ENCODE measurements around the gene PRX.
"Not testable (repeated sequence)": the region's sequence is repeated elsewhere in the genome, so short reads cannot be mapped to it uniquely, and the experiment has no call there.

The PRX gene

DNA sequence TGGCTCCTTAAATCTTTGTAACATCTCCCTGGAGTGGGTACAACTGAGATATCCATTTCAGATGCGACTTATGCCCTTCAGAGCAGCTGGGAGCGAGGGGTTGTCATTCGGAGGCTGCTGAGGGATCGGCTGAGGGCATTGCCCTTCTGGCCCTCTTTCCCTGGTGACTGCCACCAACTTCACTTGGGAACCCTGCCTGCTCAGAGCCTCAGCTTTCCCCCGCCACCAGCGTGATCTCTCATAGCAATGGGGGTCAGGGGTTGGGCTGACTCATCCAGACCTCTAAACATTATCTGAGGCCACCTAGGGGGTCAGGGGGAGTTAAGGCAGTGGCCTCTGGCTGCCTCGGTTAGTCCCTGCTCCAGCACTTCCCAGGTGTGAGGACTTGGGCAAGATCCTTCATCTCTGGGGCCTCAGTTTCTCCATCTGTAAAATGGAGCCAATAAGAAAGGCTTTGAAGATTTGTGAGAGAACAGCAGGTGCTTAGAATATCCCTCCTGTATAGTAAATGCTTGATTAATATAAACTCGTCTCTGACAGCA is 1.1 kb downstream of the PRX start:
- no peak for DNase-seq

DNA sequence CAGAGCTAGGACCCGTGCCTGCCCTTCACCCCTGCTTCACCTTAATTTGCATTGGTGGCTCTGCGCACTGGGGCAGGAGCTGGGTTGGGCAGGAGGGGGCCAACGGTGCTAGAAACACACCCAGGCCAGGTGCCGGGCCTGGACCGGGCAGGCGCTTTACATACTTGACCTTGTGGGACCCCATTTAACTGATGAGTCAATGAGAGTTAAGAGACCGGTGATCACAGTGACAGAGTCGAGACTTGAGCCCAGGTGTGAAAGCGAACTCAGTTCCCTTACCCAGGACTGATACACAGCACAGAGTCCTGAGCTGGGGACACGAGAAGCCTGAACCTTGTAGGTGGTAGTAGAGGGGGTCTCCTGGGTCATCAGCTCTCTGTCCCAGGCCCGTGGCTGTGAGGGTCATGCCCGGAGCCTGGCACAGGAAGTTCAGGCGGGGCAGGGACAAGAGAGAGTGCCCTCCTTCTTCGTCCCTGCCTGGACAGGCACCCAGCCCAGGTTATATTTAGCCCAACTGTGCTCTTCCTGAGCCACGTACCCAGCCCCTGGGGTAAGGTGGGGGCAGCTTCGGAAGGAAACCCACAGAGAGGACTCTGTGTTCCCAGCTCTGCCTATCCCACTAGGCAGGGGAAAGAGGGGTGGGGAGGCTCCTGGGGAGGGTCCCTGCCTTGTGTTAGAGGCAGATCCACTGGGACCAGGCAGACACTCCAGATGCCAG is 1.9 kb downstream of the PRX start:
- DNase-seq, result no peak

DNA sequence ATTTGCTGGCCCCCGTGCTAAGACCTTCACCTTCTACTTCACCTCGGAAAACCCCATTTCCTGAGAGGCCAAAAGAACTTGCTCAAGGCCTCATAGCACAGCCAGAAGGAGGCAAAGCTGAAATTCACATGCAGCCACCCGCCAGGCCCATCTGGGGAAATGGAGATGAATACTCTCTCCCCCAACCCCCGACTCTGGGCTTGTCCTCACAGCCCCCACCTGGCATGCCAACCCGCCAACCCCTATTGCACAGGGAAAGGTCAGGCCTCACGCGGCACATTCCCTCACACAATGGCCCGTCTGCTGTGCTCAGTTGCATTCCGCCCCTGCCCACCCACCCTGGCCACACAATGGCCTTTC is 3.2 kb downstream of the PRX start:
- no peak for DNase-seq

DNA sequence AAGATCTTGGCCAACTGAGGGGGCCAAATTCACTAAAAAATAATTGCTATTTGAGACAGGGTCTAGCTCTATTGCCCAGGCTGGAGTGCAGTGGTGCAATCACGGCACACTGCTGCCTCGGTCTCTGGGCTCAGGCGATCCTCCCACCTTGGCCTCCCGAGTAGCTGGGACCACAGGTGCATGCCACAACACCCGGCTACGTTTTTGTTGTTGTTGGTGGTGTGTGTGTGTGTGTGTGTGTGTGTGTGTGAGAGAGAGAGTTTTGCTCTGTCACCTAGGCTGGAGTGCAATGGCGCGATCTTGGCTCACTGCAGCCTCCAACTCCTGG is 4.6 kb downstream of the PRX start:
- DNase-seq, result not testable (repeated sequence)

DNA sequence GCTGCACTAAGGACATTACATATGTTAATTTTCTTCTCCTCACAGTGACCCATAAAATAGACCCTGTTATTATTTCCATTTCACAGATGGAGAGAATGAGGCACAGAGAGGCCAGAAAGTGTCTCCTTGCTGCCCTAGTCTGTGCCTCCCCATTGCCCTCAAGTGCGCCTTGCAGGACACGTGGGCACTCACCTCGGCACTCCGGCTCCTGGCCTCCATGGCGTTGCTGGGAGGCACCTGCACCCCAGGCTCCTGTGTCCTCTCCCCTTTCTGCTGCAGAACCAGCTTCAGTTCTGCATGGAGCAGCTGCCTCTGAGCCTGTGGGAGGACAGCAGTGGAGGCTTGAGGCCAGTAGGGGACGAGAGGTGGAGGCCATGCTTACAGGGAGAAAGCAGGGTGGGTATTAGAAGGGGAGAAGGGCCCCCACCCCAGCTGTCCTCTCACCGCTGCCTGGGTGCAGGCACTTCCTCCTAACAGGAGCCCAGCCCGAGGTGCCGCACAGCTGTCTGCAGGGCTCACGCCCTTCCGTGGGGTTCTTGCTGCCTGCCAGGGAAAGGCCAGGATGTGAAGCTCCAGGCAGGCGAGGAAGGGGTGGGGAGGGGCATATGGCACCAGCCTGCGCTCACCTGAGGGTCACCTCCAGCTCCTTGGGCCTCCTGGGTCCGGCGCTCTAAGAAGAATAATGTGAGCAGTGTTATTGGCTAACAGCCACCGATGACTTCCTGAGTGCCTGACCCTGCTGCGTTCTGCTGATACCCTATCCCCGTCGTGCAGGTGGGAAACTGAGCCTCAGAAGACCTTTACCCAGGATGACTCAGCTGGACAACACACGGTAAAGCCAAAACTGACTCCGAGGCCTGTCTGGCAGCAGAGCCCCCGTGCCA is 5.2 kb downstream of the PRX start:
- no peak for DNase-seq

DNA sequence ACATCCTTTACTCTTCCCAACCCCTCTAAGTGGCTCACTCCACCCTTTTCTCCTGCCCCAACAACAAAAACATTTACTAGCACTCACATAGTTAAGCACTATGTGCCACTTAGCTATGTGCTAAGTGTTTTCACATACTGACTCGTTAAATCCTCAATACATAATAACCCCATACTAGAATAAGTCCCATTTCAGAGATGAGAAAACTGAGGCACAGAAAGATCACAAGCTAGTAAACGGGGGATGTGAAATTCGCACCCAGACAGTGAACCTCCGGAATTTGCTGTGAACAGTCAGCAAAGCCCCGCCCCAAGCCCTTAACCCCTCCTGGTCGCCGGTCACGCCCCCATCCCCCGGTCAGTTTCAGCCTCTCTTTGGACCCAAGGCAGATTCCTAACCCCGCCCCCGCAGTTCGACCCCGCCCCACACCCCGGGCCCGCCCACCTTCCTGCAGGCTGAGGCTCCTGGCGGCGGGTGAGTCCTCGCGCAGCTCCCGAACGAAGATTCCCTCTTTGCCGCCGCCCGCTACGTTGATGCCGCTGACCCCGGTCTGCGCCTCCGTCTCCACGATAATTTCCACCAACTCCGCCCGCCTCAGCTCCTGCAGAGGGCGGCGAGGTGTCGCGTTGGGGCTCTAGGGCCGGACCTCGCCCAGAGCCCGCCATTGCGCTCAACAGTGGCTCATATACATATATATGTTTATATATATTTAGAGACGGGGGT is 9.8 kb downstream of the PRX start:
- DNase-seq, result no peak

DNA sequence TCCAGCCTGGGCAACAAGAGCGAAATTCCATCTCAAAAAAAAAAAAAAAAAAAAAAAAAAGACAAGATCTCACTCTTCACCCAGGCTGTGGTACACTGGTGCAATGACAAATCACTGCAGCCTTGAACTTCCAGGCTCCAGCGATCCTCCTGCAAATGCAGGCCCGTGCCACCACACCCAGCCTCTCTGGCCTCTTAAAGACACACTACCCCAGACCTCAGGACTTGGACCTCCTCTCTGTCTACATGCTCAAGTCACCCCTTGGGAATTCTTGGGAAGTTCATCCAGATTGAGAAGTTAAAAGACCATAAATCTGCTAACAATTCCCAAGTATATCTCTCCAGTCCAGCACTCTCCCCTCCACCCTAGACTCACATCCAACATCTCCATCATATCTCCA is 12.6 kb downstream of the PRX start:
- no peak for DNase-seq

DNA sequence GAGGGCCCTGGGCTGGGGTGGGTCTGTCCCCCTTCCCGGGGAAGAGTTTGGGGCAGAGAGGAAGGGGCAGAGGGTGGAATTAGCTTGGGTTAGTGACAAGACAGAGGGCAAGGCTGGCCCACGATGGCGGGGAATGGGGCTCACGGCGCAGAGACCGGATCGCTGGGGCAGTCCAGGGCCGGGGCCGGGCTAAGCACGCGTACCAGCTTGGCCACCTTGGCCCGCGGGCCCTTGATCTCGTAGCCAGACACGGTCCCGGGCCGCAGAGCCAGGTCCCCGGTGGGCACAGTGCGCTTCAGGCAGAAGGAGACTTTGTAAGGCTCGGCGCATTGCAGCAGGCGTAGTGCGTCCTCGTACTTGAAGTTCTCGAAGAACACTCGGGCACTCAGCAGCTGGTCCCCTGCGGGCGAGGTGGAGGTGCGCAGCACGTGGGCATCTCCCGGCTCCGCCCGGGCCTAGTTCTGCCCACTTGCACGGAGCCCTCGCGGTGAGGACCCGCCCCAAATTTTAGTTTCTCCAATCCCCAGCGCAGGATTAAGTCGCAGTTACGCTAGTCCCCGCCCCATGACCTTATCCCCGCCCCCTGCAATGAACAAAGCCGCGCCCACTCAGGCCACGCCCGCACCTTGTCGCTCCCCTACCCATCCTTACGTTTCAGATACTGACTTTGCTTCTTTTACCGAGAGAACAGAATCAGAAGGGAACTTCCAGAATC is 14.6 kb downstream of the PRX start:
- peak; percentile 70 for DNase-seq

DNA sequence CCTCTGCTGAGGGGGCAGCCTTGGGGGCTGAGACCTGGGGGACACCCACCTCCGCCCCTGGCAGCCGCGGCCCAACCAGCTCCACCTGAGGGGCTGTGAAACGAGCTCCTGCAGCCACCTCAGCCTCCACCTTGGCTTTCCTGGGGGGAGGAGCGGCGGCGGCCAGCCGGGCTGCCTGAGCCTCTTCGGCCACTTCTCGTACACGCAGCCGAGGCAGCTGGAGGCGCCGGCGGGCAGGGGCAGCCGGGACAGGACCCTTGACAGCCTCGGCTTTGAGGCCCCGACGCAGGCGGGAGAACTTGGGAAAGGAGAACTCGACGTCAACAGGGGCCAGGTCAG is 15.6 kb downstream of the PRX start:
- no peak for DNase-seq

DNA sequence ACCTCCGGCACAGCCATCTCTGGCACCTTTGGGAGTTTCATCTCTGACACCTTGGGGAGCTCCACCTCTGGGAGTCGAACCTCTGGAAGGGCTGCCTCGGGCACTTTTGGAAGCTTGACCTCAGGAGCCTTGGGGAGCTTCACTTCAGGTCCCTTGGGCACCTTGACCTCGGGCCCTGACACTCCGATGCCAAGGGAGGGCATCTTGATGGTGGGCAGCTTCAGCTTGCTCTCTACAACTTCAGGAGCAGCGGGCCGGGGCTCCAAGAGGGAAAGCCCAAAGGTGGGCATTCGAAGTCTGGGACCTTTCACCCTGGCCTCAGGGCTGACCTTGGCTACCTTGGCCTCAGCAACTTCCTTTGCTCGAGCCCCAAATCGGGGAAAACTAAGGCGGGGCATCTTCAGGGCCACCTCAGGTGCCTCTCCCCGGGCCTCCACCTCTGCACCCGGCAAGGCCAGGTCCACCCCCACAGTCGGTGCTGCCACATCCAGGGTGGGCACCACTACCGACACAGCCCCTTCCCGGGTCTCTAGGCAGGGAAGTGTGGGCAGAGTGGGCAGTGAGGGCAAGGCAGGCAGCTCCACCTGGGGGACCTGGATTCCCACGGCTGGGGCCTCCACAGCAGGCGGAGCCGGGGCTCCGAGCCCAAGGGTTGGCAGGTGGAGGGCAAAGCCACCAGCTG is 16.2 kb downstream of the PRX start:
- DNase-seq, result no peak

DNA sequence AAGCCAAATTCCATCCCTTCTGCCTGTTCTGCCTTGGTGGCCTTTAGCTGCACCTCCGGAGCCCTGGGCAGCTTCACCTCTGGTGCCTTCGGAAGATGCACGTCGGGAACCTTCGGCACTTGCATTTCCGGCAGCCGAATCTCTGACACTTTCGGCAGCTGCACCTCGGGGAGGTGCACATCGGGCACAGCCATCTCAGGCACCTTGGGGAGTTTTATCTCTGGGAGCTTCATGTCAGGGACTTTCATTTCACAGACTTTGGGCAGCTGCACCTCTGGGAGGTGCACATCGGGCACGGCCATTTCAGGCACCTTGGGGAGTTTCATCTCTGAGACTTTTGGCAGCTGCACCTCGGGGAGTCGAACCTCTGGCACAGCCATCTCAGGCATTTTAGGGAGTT is 17.2 kb downstream of the PRX start:
- no peak for DNase-seq

DNA sequence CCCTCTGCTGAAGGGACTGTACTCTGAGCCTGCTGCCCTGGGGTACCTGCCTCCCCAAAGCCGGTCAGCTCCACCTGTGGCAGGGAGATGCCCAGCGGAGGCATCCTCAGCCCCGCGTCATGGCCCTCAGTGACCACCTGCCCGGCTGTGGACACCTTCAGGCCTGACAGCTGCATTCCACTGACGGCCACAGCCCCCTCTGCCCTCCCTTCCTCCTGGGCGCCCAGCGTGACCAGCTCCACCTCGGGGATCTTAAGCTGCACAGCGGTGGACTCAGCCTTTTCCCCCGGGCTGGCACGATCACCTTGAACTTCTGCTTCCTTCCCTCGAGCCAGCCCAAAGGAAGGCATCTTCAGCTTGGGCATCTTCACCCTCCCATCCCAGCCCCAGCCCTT is 18.4 kb downstream of the PRX start:
- no peak for DNase-seq

DNA sequence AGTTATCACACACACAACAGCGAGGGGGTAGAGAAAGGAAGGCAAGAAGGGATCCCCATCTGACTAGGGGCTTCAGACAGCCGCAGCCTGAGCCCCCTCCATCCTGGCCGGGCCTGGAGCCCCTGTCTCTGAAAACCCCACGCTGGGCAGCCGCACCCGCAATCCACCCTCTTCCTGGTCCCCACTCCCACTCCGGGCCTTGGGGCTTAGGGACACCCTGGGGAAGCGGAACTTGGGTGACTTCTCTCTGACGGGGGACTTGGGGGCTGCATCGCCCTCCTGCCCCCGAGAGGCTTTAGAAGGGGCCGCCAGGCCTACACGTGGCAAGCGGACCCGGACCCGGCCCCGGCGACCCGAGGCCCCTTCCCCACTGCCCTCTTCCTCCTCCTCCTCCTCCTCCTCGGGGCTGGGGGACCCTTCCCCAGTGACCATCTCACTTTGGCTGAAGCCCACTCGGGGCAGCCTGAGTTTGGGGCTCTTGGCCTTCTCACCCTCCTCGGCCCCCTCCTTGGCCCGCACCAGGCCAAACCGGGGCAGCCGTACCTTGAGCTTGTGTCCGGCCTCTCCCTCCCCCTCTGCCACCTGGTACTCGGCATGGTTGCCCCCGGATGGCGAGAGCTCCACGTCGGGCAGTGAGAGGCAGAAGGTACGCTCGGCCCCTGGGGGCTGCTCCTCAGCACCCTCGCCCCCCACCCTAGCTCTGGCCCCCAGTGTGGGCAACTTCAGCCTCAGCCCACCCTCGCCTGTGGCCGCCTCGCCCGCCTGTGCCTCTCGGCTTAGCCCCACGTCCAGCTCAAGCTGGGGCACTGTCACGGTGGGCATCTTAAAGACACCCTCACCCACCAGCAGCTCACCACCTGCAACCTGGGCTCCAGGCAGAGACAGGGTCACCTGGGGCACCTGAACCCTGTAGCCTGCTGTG is 19.0 kb downstream of the PRX start:
- no peak for DNase-seq

DNA sequence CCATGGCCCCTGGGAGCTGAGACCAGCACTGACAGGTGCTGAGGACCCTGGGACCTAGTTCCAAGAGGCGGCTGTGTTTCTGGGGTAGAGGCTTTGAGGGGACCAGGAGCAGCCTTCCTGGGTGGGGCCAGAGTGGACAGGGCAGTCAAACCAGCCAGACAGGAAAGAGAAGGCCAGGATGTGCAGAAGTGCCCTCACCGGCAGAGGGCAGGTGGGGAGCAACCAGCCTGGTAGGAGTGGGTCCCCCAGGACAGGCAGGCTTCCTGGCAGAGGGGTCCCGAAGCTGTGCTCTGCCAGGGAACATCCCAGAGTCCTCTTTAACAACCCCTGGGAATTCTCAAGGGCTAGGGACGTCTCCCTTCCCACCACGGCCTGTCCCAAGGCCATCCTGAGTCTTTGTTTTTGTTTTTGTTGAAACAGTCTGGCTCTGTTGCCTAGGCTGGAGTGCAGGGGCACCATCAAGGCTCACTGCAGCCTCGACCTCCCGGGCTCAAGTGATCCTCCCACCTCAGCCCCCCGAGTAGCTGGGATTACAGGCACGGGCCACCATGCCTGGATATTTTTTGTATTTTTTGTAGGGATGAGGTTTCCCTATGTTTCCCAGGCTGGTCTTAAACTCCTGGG is 20.2 kb downstream of the PRX start:
- no peak for DNase-seq

DNA sequence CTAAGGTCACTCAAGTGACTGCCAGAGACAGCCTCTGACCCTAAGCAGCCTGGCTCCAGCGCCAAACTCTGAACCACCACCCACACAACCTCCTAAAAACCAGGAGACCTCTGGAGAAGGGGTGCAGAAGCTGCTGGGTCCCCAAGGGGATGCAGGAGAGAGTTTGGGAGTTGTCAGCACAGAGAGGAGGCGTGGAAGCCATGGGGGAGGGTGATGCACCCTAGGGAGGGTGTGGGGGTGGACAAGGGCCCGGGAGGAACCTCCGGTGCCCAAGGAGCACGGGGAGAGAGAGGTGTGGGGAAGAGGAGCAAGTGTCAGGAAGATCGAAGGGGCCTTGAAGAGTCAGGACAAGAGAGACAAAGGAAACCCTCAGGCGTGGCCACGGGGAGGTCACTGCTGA is 21.1 kb downstream of the PRX start:
- DNase-seq, result no peak

DNA sequence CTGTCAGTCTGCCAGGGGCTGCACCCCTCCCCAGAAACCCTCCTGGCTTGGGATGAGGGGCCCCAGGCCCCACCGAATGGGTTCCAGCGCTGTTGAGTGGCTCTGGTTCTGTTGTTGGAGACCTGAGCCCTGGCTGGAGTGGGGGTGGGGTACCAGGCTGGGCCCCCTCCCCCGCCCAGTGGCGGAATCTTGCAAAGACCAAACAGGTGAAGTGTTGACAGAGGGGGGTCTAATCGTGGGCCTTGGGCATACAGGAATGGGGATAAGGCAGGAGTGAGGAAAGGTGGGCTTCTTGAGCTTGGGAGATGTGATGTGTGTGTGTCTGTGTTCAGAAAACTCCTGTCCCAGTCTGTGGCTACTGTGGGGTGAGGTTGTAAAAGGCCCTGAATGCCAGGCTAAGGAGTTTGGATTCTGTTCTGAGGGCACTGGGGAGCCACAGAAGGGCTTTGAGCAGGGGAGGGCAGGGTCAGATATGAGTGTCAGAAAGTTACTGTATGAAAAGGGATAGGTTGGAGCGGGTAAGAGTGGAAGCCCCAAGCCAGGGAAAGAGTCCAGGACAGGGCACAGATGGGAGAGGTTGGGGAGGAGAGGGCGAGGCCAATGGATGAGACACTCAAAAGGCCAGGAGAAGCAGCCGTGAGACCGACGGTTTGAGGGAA is 23.0 kb downstream of the PRX start, which contains the start of gene HIPK4:
Gene HIPK4, minus strand, starts transcription at position 98 of the 659 bp plus-strand sequence. CDS start 279 bp downstream, outside the sequence.
- no peak for DNase-seq

DNA sequence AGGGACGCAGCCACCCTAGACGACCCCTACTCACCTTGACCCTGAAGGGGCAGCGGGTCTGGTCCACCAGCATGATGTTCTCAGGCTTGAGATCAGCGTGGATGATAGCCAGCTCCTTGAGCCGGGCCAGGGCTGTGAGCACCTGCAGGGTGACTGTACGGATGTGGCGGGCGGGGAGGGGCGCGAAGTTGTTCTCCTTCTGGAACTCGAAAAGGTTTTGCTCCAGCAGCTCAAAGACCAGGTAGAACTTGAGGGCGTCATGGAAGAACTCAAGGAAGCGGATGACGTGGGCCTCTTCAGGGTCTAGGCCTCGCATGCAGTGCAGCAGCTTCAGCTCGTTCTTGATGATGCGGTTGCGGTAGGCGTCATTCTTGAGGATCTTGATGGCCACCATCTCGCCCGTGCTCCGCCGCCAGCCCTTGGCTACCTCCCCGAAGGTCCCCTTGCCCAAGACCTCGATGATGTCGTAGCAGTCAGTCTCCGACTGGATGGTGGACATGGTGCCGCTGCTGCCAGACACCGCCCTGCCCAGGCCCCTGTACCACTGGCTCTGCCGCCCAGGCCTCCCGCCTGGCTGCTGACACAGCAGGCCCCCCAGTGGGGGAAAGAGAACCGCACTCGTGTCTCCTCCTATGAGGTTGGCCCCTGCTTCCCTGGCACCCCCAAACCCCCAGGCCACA is 23.6 kb downstream of the PRX start:
- DNase-seq, result no peak

DNA sequence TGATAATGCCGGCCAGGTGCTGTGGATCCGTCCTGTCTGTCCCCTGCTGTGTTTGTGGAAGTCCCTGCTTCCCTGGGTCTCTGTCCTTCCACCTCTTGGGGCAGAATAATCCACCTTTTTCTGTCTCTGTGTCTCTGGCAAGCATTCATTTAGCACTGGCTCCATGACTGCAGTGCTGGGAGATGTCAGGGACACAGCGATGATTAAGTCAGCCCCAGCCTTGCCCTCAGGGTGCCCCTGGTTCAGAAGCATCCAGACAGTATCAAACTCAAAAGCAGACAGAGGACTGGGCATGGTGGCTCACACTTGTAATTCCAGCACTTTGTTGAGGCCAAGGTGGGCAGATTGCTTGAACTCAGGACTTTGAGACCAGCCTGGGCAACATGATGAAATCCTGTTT is 24.7 kb downstream of the PRX start:
- DNase-seq, result no peak

DNA sequence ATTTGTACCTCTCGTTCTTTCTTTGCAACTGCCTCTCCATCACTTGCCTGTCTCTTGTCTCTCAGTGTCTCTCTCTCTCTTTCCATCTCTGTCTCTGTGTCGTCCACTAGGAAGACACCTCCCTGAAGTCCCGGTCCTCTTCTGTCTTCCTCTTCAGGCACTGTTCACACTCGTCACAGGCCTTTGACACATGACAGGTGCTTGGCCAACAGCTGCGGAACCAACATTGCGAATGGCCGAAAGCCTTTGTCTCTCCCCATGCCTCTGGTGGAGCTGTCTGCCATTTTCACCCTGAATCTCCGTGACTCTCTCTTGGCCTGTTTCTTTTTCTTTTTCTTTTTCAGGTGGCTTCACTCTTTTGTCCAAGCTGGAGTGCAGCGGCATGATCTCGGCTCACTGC is 26.0 kb downstream of the PRX start:
- DNase-seq, result no peak

All from NCI-H187 treated with DMSO at 0.1 percent for 48 hours (cell line).